SK-N-SH (cell line): Measurements from ENCODE around the gene RABGAP1L. TPM values are rescaled to one million over a fixed set of nuclear protein-coding genes. Genes with fewer than 3 reads are reported as not detected.

Source experiments
- CTCF ChIA-PET: fragments of 300-600, 350-600 bp; formaldehyde crosslinking; extraction: SDS; loops from one replicate; lab custom pipeline; 2021; lab: Yijun Ruan, JAX
- POLR2A ChIA-PET: fragments of 350-600 bp; sonication (Branson Sonifier 250); formaldehyde crosslinking; extraction: SDS; loops from one replicate; lab custom pipeline; 2020; ENCODE audit warnings: antibody characterized with exemption, inconsistent platforms; lab: Yijun Ruan, JAX
- DNase-seq: peaks from one replicate; pipeline ENCODE4 v3.0.0; 2012
- H2AFZ ChIP-seq: fragments of 200-600 bp; sonication (generic); 2 replicates; pipeline ENCODE4 v1.8.1; 2016; ENCODE audit warnings: antibody characterized with exemption, mild to moderate bottlenecking, low read depth
- H3F3A ChIP-seq: fragments of 200-600 bp; sonication (generic); replicated peaks from 2 replicates; pipeline ENCODE3; 2016; ENCODE audit warnings: antibody characterized with exemption, mild to moderate bottlenecking; ENCODE audit not compliant: insufficient read depth
- H3K27ac ChIP-seq, 2 experiments: fragments of 200-500 bp in 1 of 2; fragments of 200-600 bp in 1 of 2; sonication (Bioruptor generic) in 1 of 2; sonication (generic), shearing (Covaris generic) in 1 of 2; 2 replicates each; pipeline versions ENCODE4 v1.5.1 to v1.6.1; 2014 to 2016; ENCODE audit warnings: low read depth in 2 of 2, inconsistent platforms in 1 of 2, low read length in 1 of 2, mild to moderate bottlenecking in 1 of 2, mixed read lengths in 1 of 2
- H3K27me3 ChIP-seq: fragments of 200-600 bp; sonication (generic), shearing (Covaris generic); 2 replicates; pipeline ENCODE4 v1.6.1; 2016; ENCODE audit warnings: mixed run types; ENCODE audit not compliant: insufficient read depth
- H3K36me3 ChIP-seq, 2 experiments: fragments of 200-500 bp in 1 of 2; fragments of 200-600 bp in 1 of 2; sonication (Bioruptor generic) in 1 of 2; sonication (generic) in 1 of 2; replicated peaks in 1 of 2; 2 replicates each; pipeline versions ENCODE3 to v1.5.1; 2014 to 2016; ENCODE audit warnings: low read length in 1 of 2, mild to moderate bottlenecking in 1 of 2; ENCODE audit not compliant: insufficient read depth in 2 of 2, control insufficient read depth in 1 of 2
- H3K4me1 ChIP-seq, 2 experiments: fragments of 200-500 bp in 1 of 2; fragments of 200-600 bp in 1 of 2; sonication (Bioruptor generic) in 1 of 2; sonication (generic), shearing (Covaris generic) in 1 of 2; 2 replicates each; pipeline versions ENCODE4 v1.5.1 to v1.6.1; 2014 to 2016; ENCODE audit warnings: low read depth in 1 of 2, low read length in 1 of 2, mixed run types in 1 of 2; ENCODE audit not compliant: insufficient read depth in 2 of 2, control insufficient read depth in 1 of 2
- H3K4me2 ChIP-seq: fragments of 200-600 bp; sonication (generic), shearing (Covaris generic); 2 replicates; pipeline ENCODE4 v1.6.1; 2017; ENCODE audit warnings: mixed run types
- H3K4me3 ChIP-seq, 2 experiments: fragments of 200-500 bp in 1 of 2; fragments of 200-600 bp in 1 of 2; sonication (Bioruptor generic) in 1 of 2; sonication (generic), shearing (Covaris generic) in 1 of 2; 2 replicates each; pipeline versions ENCODE4 v1.5.1 to v1.8.1; 2014 to 2016; ENCODE audit warnings: low read depth in 2 of 2, inconsistent platforms in 1 of 2, low read length in 1 of 2, mild to moderate bottlenecking in 1 of 2, mixed read lengths in 1 of 2, moderate library complexity in 1 of 2
- H3K79me2 ChIP-seq: fragments of 200-600 bp; sonication (generic); 2 replicates; pipeline ENCODE4 v1.8.1; 2017; ENCODE audit warnings: mild to moderate bottlenecking; ENCODE audit not compliant: insufficient read depth
- H3K9ac ChIP-seq: fragments of 200-600 bp; sonication (generic); 2 replicates; pipeline ENCODE4 v1.6.1; 2017; ENCODE audit warnings: mixed run types
- H3K9me2 ChIP-seq: fragments of 200-600 bp; sonication (generic); 2 replicates; pipeline ENCODE4 v1.6.1; 2017; ENCODE audit warnings: mixed run types
- H3K9me3 ChIP-seq: fragments of 200-600 bp; sonication (generic); 2 replicates; pipeline ENCODE4 v1.6.1; 2017; ENCODE audit warnings: mixed run types, mild to moderate bottlenecking, moderate library complexity
- H4K20me1 ChIP-seq: fragments of 200-600 bp; sonication (generic); 2 replicates; pipeline ENCODE4 v1.6.1; 2017; ENCODE audit warnings: mild to moderate bottlenecking, mixed run types; ENCODE audit not compliant: insufficient read depth
- CHD2 ChIP-seq: fragments of 150-350 bp; IDR thresholded peaks from 2 replicates; pipeline ENCODE4 v1.6.1; 2018; ENCODE audit warnings: low read length; ENCODE audit not compliant: partially characterized antibody
- ELF1 ChIP-seq: IDR thresholded peaks from 2 replicates; pipeline ENCODE4 v1.4.0; 2012
- EP300 ChIP-seq, 2 experiments: IDR thresholded peaks; 2 replicates each; pipeline versions ENCODE4 v1.4.0 to v1.6.1; 2012; ENCODE audit warnings: borderline replicate concordance in 1 of 2, low read depth in 1 of 2, low read length in 1 of 2
- EZH2phosphoT487 ChIP-seq: fragments of 200-600 bp; sonication (generic); IDR thresholded peaks from 2 replicates; pipeline ENCODE4 v1.6.1; 2017; ENCODE audit warnings: low read depth, mixed run types, mild to moderate bottlenecking, antibody characterized with exemption, moderate library complexity, borderline replicate concordance
- FOXJ3 ChIP-seq: sonication (generic); formaldehyde crosslinking; IDR thresholded peaks from 2 replicates; pipeline ENCODE4 v1.5.1; 2020; ENCODE audit warnings: mild to moderate bottlenecking, missing genetic modification reagents
- GATA2 ChIP-seq: sonication (generic); formaldehyde crosslinking; IDR thresholded peaks from 2 replicates; pipeline ENCODE4 v1.5.0; 2020; ENCODE audit warnings: mild to moderate bottlenecking, missing genetic modification reagents
- MEF2A ChIP-seq: IDR thresholded peaks from 2 replicates; pipeline ENCODE4 v1.4.0; 2012; ENCODE audit warnings: low read depth, borderline replicate concordance
- NFIC ChIP-seq: IDR thresholded peaks from 2 replicates; pipeline ENCODE4 v1.4.0; 2012; ENCODE audit warnings: borderline replicate concordance
- NRF1 ChIP-seq: IDR thresholded peaks from 2 replicates; pipeline ENCODE4 v1.6.1; 2012; ENCODE audit warnings: low read depth, mild to moderate bottlenecking, low read length
- PBX3 ChIP-seq: IDR thresholded peaks from 2 replicates; pipeline ENCODE4; 2012
- POLR2AphosphoS5 ChIP-seq: IDR thresholded peaks from 2 replicates; pipeline ENCODE4 v1.6.1; 2012; ENCODE audit warnings: low read depth, low read length
- RCOR1 ChIP-seq: fragments of 150-350 bp; IDR thresholded peaks from 2 replicates; pipeline ENCODE4 v1.6.1; 2017; ENCODE audit warnings: antibody characterized with exemption, low read length
- RXRA ChIP-seq: IDR thresholded peaks from 2 replicates; pipeline ENCODE4 v1.4.0; 2012; ENCODE audit warnings: low read depth, mild to moderate bottlenecking, borderline replicate concordance
- SIN3A ChIP-seq: IDR thresholded peaks from 2 replicates; pipeline ENCODE4 v1.6.1; 2012; ENCODE audit warnings: low read depth, mild to moderate bottlenecking, low read length, moderate library complexity, borderline replicate concordance
- SMC3 ChIP-seq: IDR thresholded peaks from 2 replicates; pipeline ENCODE4 v1.6.1; 2012; ENCODE audit warnings: low read depth, low read length, improper control_type of control experiment
- TAF1 ChIP-seq: IDR thresholded peaks from 2 replicates; pipeline ENCODE4 v1.6.1; 2012; ENCODE audit warnings: low read depth, mild to moderate bottlenecking, low read length, moderate library complexity, borderline replicate concordance
- TCF12 ChIP-seq: IDR thresholded peaks from 2 replicates; pipeline ENCODE4 v1.4.0; 2012
- TEAD4 ChIP-seq: IDR thresholded peaks from 2 replicates; pipeline ENCODE4 v1.4.0; 2012; ENCODE audit warnings: mild to moderate bottlenecking, borderline replicate concordance; ENCODE audit not compliant: insufficient read depth
- YY1 ChIP-seq: IDR thresholded peaks from 2 replicates; pipeline ENCODE4 v1.4.0; 2012; ENCODE audit warnings: low read depth, mild to moderate bottlenecking
- WGBS: methylation state at CpG from one replicate; pipeline ENCODE4 v1.1.6; 2017; ENCODE audit warnings: low lambda C conversion rate; 5-methylcytosine and 5-hydroxymethylcytosine counted together
- polyA plus RNA-seq, 3 experiments: library from polyadenylated mRNA; depleted of rRNA; stranded (reverse); fragments of >200 nt; gene quantifications; 2 replicates each; pipeline ENCODE4 v1.2.3, GENCODE V29; 2012

RABGAP1L gene
- polyA plus RNA-seq, 1 of the 3 experiments (the other 2 are of a cell fraction), result 7.2 TPM

- Histone ChIP-seq H3K4me1 (peaks cover 2 to 5% of the 10 kb centered on the region in 2 experiments; a peak in 3 of 4 replicates), H3K9me2 (no peaks in the 10 kb centered on the region), H3K36me3 (no peaks in the 10 kb centered on the region), H3K27me3 (no peaks in the 10 kb centered on the region), H3K27ac (no peak overlapping the region), H3F3A (peaks cover 3% of the 10 kb centered on the region)
- 95% methylated on average over 1 of the region's 1 CpG for WGBS
- POLR2A ChIA-PET, result no interaction called here
- no peak for DNase-seq
- TF ChIP-seq PBX3 (no peak), TEAD4 (no peak)
- TF ChIP-seq, all 33 proteins: peak for 0
- Histone ChIP-seq H4K20me1 (no peaks in the 10 kb centered on the region), H3K4me3 (no peak overlapping the region), H2AFZ (no peak overlapping the region), H3K79me2 (no peaks in the 10 kb centered on the region), H3K9ac (no peak overlapping the region), H3K4me2 (no peak overlapping the region), H3K9me3 (no peaks in the 10 kb centered on the region)
- CTCF ChIA-PET, result interaction anchor here (1.8 kb wide), 1 partner anchor 189 kb away, joined by 7 read pairs; no protein-coding TSS in a partner anchor
Measured at GRCh38 chr1:174794861-174795260, 635.5 kb downstream of the RABGAP1L start.

DNA sequence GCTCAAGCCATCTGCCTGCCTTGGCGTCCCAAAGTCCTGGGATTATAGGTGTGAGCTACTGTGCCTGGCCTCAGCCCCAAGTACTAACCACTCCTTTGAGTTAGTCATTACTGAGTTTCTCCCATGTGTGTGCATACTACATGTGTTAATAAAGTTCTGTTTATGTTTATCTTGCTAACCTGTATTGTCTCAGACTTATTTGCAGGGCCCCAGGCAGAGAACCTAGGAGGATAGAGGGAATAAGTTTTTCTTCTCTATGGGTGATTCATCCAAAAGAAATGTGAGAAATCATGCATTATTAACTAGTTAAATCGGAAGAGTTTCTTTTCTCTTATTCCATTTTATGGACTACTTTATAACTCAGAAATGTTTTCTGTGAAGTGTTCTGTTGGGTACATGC lies 636.5 kb downstream of the RABGAP1L start:
- Histone ChIP-seq H3K79me2 (no peaks in the 10 kb centered on the region), H3K36me3 (no peaks in the 10 kb centered on the region), H3K27ac (no peak overlapping the region), H2AFZ (no peak overlapping the region), H3K9me2 (no peaks in the 10 kb centered on the region), H3K4me1 (peaks cover 3 to 8% of the 10 kb centered on the region in 2 experiments; a peak in 3 of 4 replicates), H4K20me1 (no peaks in the 10 kb centered on the region), H3K4me2 (no peak overlapping the region), H3K4me3 (no peak overlapping the region), H3K9ac (no peak overlapping the region), H3K9me3 (no peaks in the 10 kb centered on the region), H3F3A (no peaks in the 10 kb centered on the region), H3K27me3 (no peaks in the 10 kb centered on the region)
- no peak for DNase-seq
- ChIA-PET POLR2A (no interaction called here), CTCF (interaction anchor here (1.8 kb wide), 1 partner anchor 188 kb away, joined by 7 read pairs; no protein-coding TSS in a partner anchor)
- no peak for TF ChIP-seq NFIC
- no peak for TF ChIP-seq NRF1
- TF ChIP-seq YY1, result no peak
- no peak for TF ChIP-seq RXRA
- WGBS, result 71% methylated on average over 2 of the region's 2 CpGs

DNA sequence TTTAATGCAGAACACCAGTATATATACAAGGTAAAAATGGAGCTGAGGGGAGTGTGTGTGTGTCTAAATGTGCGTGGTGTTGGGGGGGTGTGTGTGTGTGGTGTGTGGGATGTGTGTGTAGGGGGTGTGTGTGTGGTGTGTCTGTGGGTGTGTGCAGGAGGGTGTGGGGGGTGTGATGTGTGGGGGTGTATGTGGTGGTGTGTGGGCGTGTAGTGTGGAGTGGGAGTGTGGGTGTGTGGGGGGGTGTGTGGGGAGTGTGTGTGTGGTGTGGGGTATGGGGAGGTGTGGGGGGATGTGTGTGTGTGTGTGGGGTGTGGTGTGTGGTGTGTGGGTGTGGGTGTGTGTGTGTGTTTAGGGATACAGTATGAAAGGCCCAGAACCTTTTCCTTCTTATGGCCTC lies 638.1 kb downstream of the RABGAP1L start:
- ChIA-PET POLR2A (no interaction called here), CTCF (interaction anchor here (2.0 kb wide), 1 partner anchor 186 kb away, joined by 5 read pairs; no protein-coding TSS in a partner anchor)
- Histone ChIP-seq H3K79me2 (no peaks in the 10 kb centered on the region), H2AFZ (no peak overlapping the region), H3K4me3 (no peak overlapping the region), H3K4me2 (no peak overlapping the region), H3K4me1 (peaks cover 3 to 6% of the 10 kb centered on the region in 2 experiments; a peak in 3 of 4 replicates), H3K9me3 (no peaks in the 10 kb centered on the region), H3K27me3 (no peaks in the 10 kb centered on the region), H3K9me2 (no peaks in the 10 kb centered on the region), H3K9ac (no peak overlapping the region), H3K27ac (no peak overlapping the region), H4K20me1 (no peaks in the 10 kb centered on the region), H3K36me3 (no peaks in the 10 kb centered on the region), H3F3A (no peaks in the 10 kb centered on the region)
- no peak for DNase-seq
- TF ChIP-seq TAF1, result no peak
- TF ChIP-seq POLR2AphosphoS5, result no peak
- no peak for TF ChIP-seq EZH2phosphoT487
- TF ChIP-seq CHD2, result no peak
- TF ChIP-seq MEF2A, result no peak
- TF ChIP-seq TCF12, result no peak
- TF ChIP-seq RCOR1, result no peak
- no peak for TF ChIP-seq SIN3A
- no peak for TF ChIP-seq GATA2 (CRISPR knock-in tag)
- TF ChIP-seq ELF1, result no peak
- no peak for TF ChIP-seq SMC3
- TF ChIP-seq EP300 (IDR thresholded peaks at IDR 0.05; ENCODE audit: borderline replicate concordance in 1 of 2, low read depth in 1 of 2, low read length in 1 of 2), result no peak
- no peak for TF ChIP-seq FOXJ3 (CRISPR knock-in tag)
- 94% methylated on average over 2 of the region's 2 CpGs for WGBS
